Measurements from ENCODE around the gene ZNF579. TPM values are rescaled to one million over a fixed set of nuclear protein-coding genes. Genes with fewer than 3 reads are reported as not detected.

ZNF579 gene
- total and polyA plus RNA-seq, 9 of the 15 experiments (the other 6 are each of a cell fraction or from before 2014, with no cell fraction given): 0.06 to 15.9 (median 1.6) TPM

- TF ChIP-seq ZNF175 (CRISPR knock-in tag; IDR thresholded peaks at IDR 0.05; ENCODE audit: low read depth): no peak
- TF ChIP-seq ZNF232 (CRISPR knock-in tag; IDR thresholded peaks at IDR 0.05): no peak
- no peak for TF ChIP-seq ZNF766 (CRISPR knock-in tag; conservative IDR thresholded peaks at IDR 0.05)
- TF ChIP-seq ZSCAN29 (IDR thresholded peaks at IDR 0.05): no peak
- peak; percentile 28; the same call in 1 of the 2 replicates for TF ChIP-seq CBX5 (IDR thresholded peaks at IDR 0.05; ENCODE audit: borderline replicate concordance, low read depth)
- 0 out of 4 replicates have a peak, but pooled peaks of 1 of the 2 experiments have one; percentile 40 for TF ChIP-seq SRF (CRISPR knock-in tag; IDR thresholded peaks at IDR 0.05)
- no peak for TF ChIP-seq FUS (optimal IDR thresholded peaks at IDR 0.05; ENCODE audit: low read depth, low read length)
- no peak for TF ChIP-seq CCAR2 (IDR thresholded peaks at IDR 0.05; ENCODE audit: low read depth, low read length)
- TF ChIP-seq NR2C2 (CRISPR knock-in tag; IDR thresholded peaks at IDR 0.05): no peak
- TF ChIP-seq NR2C2 (tag; IDR thresholded peaks at IDR 0.05): 0 out of 2 replicates have a peak, but pooled peaks have one; percentile 54
- TF ChIP-seq ELF4 (CRISPR knock-in tag; IDR thresholded peaks at IDR 0.05): no peak
- peak; percentile 45; the same call in 1 of the 2 replicates for TF ChIP-seq ZFX (CRISPR knock-in tag; IDR thresholded peaks at IDR 0.05)
- TF ChIP-seq RBM25 (IDR thresholded peaks at IDR 0.05; ENCODE audit: low read depth, low read length, severe bottlenecking): no peak
- 0 out of 2 replicates have a peak, but pooled peaks have one; percentile 17 for TF ChIP-seq FOSL1 (tag; conservative IDR thresholded peaks at IDR 0.05)
- TF ChIP-seq CBX1 (IDR thresholded peaks at IDR 0.05; ENCODE audit: low read depth): peak; percentile 24; the same call in 1 of the 2 replicates
- peak; percentile 35; the same call in 1 of the 2 replicates for TF ChIP-seq ELF2 (CRISPR knock-in tag; IDR thresholded peaks at IDR 0.05)
- no peak for TF ChIP-seq YBX1 (IDR thresholded peaks at IDR 0.05)
- 0 out of 4 replicates have a peak, but pooled peaks of 1 of the 2 experiments have one; percentile 41 for TF ChIP-seq ZNF639 (CRISPR knock-in tag; conservative IDR thresholded peaks at IDR 0.05 in 1 of 2, IDR thresholded peaks at IDR 0.05 in 1 of 2)
- TF ChIP-seq EGR1 (conservative IDR thresholded peaks at IDR 0.05): no peak
- TF ChIP-seq ZKSCAN1 (IDR thresholded peaks at IDR 0.05; ENCODE audit: low read depth, low read length): peak; percentile 83; the same call in 1 of the 2 replicates
- TF ChIP-seq ZNF121 (CRISPR knock-in tag; conservative IDR thresholded peaks at IDR 0.05): no peak
- no peak for TF ChIP-seq SIRT6 (IDR thresholded peaks at IDR 0.05; ENCODE audit: low read depth, low read length)
- peak; percentile 73 for TF ChIP-seq HCFC1 (IDR thresholded peaks at IDR 0.05; ENCODE audit: low read depth, low read length)
- no peak for TF ChIP-seq ZNF143 (CRISPR knock-in tag; IDR thresholded peaks at IDR 0.05)
- peak in 2 of 3 experiments; percentile 43 to 69 for TF ChIP-seq YY1 (IDR thresholded peaks at IDR 0.05; ENCODE audit: borderline replicate concordance in 1 of 3, control insufficient read depth in 1 of 3, extremely low read depth in 1 of 3, insufficient read depth in 3 of 3, insufficient read length in 1 of 3, insufficient replicate concordance in 2 of 3, low read depth in 1 of 3, low read length in 2 of 3)
- TF ChIP-seq TAF15 (IDR thresholded peaks at IDR 0.05; ENCODE audit: low read depth, low read length): no peak
- no peak for TF ChIP-seq GTF2B (IDR thresholded peaks at IDR 0.05; ENCODE audit: extremely low read depth, insufficient read length)
- TF ChIP-seq MIER1 (IDR thresholded peaks at IDR 0.05; ENCODE audit: low read depth): no peak
Measured at GRCh38 chr19:55580628-55581144, at the start of gene ZNF579 (continued).

All from K562 (cell line).